ENCODE results near the gene NFYC. TPM values are rescaled to one million over a fixed set of nuclear protein-coding genes. Genes with fewer than 3 reads are reported as not detected.

Gene NFYC
- total RNA-seq, 1 donor from 2014 or later: 101 TPM

GRCh38 chr1:40649592-40649930, 41.9 kb upstream of the NFYC start:
- no peak for TF ChIP-seq CTCF (IDR thresholded peaks at IDR 0.05; ENCODE audit: unreplicated experiment)
- Mint-ChIP-seq H3K4me3 (no peak overlapping the region), H3K36me3 (no peaks in the 10 kb centered on the region), H3K27ac (no peak overlapping the region), H3K4me1 (peaks cover 10% of the 10 kb centered on the region), H3K9me3 (no peaks in the 10 kb centered on the region), H3K27me3 (ENCODE audit: low read depth) (peaks cover 4% of the 10 kb centered on the region)
- no peak for DNase-seq (ENCODE audit: low spot score in 2 of 2, unreplicated experiment in 2 of 2)

GRCh38 chr1:40650075-40650474, 41.4 kb upstream of the NFYC start:
- no peak for DNase-seq (ENCODE audit: low spot score in 2 of 2, unreplicated experiment in 2 of 2)
- no peak overlapping the region for H3K4me3 Mint-ChIP-seq
- H3K36me3 Mint-ChIP-seq: no peaks in the 10 kb centered on the region
- no peaks in the 10 kb centered on the region for H3K9me3 Mint-ChIP-seq
- H3K4me1 Mint-ChIP-seq: peaks cover 13% of the 10 kb centered on the region
- no peak for TF ChIP-seq CTCF (IDR thresholded peaks at IDR 0.05; ENCODE audit: unreplicated experiment)
- H3K27ac Mint-ChIP-seq: no peak overlapping the region
- peaks cover 5% of the 10 kb centered on the region for H3K27me3 Mint-ChIP-seq (ENCODE audit: low read depth)

DNA sequence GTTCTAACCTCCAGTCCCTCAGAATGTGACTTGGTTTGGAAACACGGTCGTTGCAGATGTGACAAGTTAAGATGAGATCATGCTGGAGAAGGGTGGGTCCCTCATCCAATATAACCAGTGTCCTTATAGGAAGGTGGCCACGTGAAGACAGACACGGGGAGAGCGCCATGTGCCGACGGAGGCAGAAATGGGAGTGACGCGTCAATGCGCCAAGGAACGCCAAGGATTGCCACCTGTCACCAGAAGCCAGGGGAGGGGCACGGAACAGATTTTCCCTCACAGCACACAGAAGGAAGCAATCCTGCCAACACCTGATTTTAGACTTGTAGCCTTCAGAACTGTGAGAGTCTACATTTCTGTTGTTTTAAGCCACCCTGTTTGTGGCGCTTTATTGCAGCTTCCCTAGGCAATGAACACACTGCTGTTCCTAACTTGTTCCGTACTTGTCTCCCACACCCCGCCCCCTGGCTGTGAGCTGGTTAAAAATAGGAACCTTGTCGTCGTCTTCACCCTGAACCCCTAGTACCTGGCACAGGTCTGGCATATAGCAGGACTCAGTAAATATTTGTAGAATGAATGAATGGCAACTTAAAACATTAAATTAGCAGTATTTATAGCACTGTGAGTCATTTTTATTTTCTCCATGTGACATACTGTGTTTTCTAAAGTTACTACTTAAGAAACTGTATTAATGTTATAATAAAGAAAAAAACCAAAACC, 40.2 kb upstream of the NFYC start:
- peaks cover 13% of the 10 kb centered on the region for H3K4me1 Mint-ChIP-seq
- no peaks in the 10 kb centered on the region for H3K36me3 Mint-ChIP-seq
- H3K4me3 Mint-ChIP-seq: no peak overlapping the region
- TF ChIP-seq CTCF (IDR thresholded peaks at IDR 0.05; ENCODE audit: unreplicated experiment): no peak
- H3K9me3 Mint-ChIP-seq: no peaks in the 10 kb centered on the region
- no peak for DNase-seq (ENCODE audit: low spot score in 2 of 2, unreplicated experiment in 2 of 2)
- peaks cover 5% of the 10 kb centered on the region for H3K27me3 Mint-ChIP-seq (ENCODE audit: low read depth)
- no peak overlapping the region for H3K27ac Mint-ChIP-seq

DNA sequence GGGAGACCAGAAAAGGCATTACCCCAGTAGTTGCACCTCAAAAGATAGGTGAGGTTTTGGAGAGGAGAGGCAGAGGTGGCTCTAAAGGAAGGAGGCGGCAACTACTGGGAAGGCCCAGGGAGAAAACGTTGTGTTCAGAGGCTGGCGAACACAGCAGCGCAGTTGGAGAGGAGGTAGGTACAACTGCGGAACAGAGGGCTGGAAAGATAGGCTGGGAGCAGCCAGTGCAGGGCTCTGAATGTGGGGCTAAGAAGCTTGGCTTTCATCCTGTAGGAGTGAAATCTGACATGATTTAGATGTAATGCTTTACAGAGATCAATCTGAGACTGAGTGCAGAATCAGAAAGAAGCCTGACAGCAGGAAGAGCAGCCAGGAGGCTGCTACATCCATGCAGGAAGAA, 39.0 kb upstream of the NFYC start:
- H3K4me3 Mint-ChIP-seq: no peak overlapping the region
- peaks cover 13% of the 10 kb centered on the region for H3K4me1 Mint-ChIP-seq
- H3K9me3 Mint-ChIP-seq: no peaks in the 10 kb centered on the region
- H3K36me3 Mint-ChIP-seq: no peaks in the 10 kb centered on the region
- peaks cover 5% of the 10 kb centered on the region for H3K27me3 Mint-ChIP-seq (ENCODE audit: low read depth)
- no peak overlapping the region for H3K27ac Mint-ChIP-seq
- no peak for TF ChIP-seq CTCF (IDR thresholded peaks at IDR 0.05; ENCODE audit: unreplicated experiment)
- no peak for DNase-seq (ENCODE audit: low spot score in 2 of 2, unreplicated experiment in 2 of 2)

DNA sequence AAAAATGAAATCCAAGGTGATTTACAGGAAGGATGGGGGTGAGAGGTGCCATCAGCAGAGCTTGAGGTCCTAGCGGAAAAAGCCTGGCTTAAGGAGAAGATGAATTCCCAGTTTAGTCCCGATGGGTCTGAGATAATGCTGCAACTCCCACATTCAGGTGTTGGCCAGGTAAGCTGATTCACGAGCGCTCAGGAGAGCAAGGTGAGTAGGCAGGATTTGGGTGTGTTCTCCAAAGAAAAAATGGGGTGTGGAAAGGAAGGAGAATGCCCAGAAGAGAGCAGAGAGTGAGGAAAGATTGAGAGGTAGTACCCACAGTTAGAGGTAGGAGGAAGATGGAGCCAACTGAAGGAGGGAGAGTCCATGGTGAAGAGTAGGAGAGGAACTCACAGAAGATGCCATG, 38.5 kb upstream of the NFYC start:
- Mint-ChIP-seq H3K4me3 (no peak overlapping the region), H3K4me1 (peaks cover 11% of the 10 kb centered on the region), H3K27me3 (ENCODE audit: low read depth) (peaks cover 5% of the 10 kb centered on the region), H3K9me3 (no peaks in the 10 kb centered on the region), H3K27ac (no peak overlapping the region), H3K36me3 (no peaks in the 10 kb centered on the region)
- TF ChIP-seq CTCF (IDR thresholded peaks at IDR 0.05; ENCODE audit: unreplicated experiment): no peak
- no peak for DNase-seq (ENCODE audit: low spot score in 2 of 2, unreplicated experiment in 2 of 2)
